ENCODE data around the gene ZHX3.

The ZHX3 gene

DNA sequence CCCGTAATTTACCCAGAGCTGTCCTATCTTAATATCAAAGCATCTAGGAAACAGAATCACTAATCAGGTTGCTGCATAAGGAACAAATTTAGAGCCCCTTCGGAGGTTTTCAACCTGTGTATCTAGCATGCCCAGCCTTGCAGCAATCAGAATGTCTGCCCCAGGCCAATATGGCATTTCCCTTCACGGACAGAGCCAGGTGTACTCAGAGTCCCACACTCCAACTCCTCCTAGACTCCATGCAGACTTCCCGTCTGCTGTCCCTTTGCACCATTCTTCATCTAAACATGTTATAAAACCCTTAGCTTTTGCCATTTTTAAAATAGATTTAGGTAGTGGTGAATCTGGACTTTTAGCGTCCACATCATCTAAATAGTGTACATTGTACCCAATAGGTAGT is 61.0 kb downstream of the ZHX3 start:
- TF ChIP-seq, protein P1, sequence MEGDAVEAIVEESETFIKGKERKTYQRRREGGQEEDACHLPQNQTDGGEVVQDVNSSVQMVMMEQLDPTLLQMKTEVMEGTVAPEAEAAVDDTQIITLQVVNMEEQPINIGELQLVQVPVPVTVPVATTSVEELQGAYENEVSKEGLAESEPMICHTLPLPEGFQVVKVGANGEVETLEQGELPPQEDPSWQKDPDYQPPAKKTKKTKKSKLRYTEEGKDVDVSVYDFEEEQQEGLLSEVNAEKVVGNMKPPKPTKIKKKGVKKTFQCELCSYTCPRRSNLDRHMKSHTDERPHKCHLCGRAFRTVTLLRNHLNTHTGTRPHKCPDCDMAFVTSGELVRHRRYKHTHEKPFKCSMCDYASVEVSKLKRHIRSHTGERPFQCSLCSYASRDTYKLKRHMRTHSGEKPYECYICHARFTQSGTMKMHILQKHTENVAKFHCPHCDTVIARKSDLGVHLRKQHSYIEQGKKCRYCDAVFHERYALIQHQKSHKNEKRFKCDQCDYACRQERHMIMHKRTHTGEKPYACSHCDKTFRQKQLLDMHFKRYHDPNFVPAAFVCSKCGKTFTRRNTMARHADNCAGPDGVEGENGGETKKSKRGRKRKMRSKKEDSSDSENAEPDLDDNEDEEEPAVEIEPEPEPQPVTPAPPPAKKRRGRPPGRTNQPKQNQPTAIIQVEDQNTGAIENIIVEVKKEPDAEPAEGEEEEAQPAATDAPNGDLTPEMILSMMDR (IDR thresholded peaks at IDR 0.05; ENCODE audit: low read depth, low read length, missing control alignments): no peak
- DNase-seq: no peak
- Histone ChIP-seq H3K4me3 (ENCODE audit: low read depth, low read length) (no peak overlapping the region), H3K27me3 (replicated peaks) (no peaks in the 10 kb centered on the region), H3K36me3 (replicated peaks) (no peaks in the 10 kb centered on the region), H3K27ac (no peak overlapping the region)
- in situ Hi-C loops (cut with HindIII; ENCODE audit: low pct_ligation_motif_present, low sequenced_read_pairs): no loop called here

DNA sequence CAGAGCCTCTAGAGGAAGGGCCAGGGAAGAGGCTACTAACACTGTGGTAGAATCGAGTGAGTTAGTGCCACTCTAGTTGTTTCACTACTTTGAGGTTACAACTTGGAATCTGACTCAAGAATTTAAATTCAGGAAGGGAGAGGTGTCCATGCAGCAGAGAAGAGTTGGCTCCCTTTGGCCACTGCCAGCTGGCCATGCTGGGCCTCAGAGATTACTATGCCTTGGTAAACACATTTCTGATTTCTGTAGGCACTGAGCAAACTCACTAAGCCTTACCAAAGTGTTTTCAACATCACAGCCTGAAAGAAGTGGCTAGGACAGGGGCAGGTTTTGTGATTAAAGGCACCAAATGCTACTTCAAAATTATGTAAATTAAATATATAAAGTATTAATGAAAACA is 61.9 kb downstream of the ZHX3 start:
- Histone ChIP-seq H3K4me3 (ENCODE audit: low read depth, low read length) (no peak overlapping the region), H3K27me3 (replicated peaks) (no peaks in the 10 kb centered on the region), H3K36me3 (replicated peaks) (no peaks in the 10 kb centered on the region), H3K27ac (no peak overlapping the region)
- no peak for DNase-seq
- in situ Hi-C loops (cut with HindIII; ENCODE audit: low pct_ligation_motif_present, low sequenced_read_pairs): no loop called here
- TF ChIP-seq, protein P1 (IDR thresholded peaks at IDR 0.05; ENCODE audit: low read depth, low read length, missing control alignments): no peak

DNA sequence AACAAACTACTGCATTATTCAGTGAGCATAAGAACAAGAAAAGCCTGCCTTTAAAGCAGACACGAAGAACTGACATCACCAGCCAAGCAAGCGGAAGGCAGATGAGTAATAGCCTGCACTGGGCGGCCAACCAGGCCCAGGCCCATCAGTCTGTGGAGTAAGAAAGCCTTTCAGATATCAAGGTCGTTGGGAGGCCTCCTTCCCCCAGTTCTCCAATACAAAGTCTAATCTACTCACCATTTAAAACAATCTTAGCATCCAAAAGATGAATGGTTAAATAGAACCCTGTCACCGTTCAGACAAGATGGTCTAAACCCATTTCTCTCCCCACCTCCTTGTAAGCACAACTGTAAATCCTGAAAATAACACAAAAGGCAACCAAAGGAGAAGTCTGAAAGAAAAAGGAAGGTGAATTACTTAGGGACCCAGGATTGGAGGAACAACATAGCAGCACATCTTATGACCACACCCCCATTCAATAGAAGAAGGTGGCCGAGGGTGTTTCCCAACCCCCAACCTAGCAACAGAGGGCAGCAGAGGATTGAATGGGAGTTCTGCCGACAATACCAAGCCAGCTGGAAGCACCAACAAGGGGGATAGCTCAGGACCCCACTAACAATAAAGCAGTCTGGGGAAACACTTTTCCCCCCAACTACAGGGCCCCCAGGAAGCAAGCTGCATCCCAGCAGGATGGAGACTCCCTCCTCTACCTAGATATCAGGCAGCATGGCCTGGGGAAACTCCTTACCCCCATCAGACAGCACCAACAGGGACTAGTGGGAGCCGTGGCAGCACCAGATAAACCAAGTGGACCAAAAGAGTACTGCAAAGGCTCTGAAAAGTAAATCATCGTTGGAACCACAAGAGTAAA is 67.9 kb downstream of the ZHX3 start:
- TF ChIP-seq, protein P1 (IDR thresholded peaks at IDR 0.05; ENCODE audit: low read depth, low read length, missing control alignments): peak; percentile 43
- Histone ChIP-seq H3K27me3 (replicated peaks) (no peaks in the 10 kb centered on the region), H3K27ac (peak overlapping the region; percentile 81), H3K36me3 (replicated peaks) (no peaks in the 10 kb centered on the region), H3K4me3 (ENCODE audit: low read depth, low read length) (no peak overlapping the region)
- in situ Hi-C loops (cut with HindIII; ENCODE audit: low pct_ligation_motif_present, low sequenced_read_pairs): no loop called here
- peak; percentile 92 for DNase-seq

DNA sequence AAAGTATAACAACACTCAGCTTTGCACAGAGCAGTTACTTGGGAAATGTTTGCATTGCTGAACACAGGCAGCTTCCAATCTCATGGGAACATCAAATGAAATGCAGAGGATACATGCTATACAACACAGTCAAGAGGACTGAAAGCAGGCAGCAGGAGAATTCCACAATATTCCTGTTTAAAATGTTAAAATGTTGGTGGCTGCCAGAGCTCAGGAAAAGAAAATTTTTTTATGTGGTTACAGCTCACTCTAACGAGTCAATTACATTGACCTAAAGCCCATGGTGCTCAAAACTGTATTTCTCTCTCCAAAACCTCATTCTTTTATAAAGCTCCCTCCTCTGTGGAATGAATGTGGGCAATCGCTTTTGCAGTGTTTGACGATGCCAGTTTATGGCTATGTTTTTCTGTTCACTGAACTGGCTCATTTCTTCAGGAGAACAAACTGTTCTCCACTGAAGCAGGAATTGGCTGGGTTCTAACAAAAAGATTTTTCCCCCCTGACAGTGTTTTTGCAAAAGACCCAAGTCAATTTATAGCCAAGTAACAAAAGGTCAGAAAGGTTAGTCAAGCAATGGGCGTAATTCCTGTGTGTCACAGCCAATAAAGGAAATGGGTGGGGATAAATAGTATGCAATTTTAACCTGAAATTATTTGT is 69.0 kb downstream of the ZHX3 start:
- in situ Hi-C loops (cut with HindIII; ENCODE audit: low pct_ligation_motif_present, low sequenced_read_pairs): no loop called here
- peak overlapping the region; percentile 81 for H3K27ac ChIP-seq
- H3K27me3 ChIP-seq (replicated peaks): no peaks in the 10 kb centered on the region
- peak; percentile 48 for DNase-seq
- no peak overlapping the region for H3K4me3 ChIP-seq (ENCODE audit: low read depth, low read length)
- TF ChIP-seq, protein P1 (IDR thresholded peaks at IDR 0.05; ENCODE audit: low read depth, low read length, missing control alignments): no peak
- no peaks in the 10 kb centered on the region for H3K36me3 ChIP-seq (replicated peaks)

DNA sequence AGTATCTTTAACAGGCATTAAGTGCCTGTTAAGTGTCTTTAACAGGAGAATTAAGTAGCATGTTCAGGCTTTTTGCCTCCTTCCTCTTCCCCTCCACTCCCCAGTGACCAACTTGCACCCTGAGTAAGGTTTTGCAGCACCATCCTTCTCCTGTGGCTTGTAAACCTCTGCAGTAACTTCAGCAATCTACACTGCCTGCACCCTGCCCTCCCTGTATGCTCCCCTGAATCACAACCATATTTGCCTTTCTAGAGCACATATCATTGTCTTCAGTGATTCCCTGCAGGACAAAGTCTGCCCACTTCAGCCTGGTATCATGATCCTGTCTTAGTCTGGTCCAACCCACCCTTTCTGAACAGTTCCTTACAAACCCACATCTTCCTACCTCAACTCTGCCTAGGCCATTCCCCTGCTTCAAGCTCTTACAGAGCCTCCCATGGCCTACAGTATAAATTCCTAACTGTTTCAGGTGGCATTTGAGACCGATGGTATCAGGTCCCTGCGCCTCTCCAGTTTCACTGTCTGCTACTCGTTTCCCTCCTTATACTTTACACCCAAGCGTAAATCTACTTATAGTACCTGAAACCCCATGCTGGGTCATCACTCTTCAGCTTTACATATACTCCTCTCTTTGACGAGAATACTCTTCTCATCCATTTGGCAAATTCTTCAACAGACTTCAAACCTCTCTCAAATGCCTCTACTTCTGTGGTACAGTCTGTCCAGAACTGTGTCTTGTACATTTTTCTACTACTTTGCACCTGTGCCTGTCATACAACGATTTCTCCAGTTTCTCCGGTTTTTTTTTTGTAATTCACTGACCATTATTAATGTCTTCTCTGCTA is 69.8 kb downstream of the ZHX3 start:
- H3K36me3 ChIP-seq (replicated peaks): no peaks in the 10 kb centered on the region
- DNase-seq: no peak
- H3K4me3 ChIP-seq (ENCODE audit: low read depth, low read length): no peak overlapping the region
- in situ Hi-C loops (cut with HindIII; ENCODE audit: low pct_ligation_motif_present, low sequenced_read_pairs): no loop called here
- H3K27me3 ChIP-seq (replicated peaks): no peaks in the 10 kb centered on the region
- H3K27ac ChIP-seq: peak overlapping the region; percentile 81
- TF ChIP-seq, protein P1 (IDR thresholded peaks at IDR 0.05; ENCODE audit: low read depth, low read length, missing control alignments): no peak

All from brain microvascular endothelial cell (primary cell).